ENCODE measurements around the gene MAP3K10.

Gene MAP3K10

GRCh38 chr19:40190891-40191835, at the start of gene MAP3K10:
MAP3K10 (plus strand) TSS chr19:40191426; CDS start chr19:40192032, 606 bp downstream.
- Histone ChIP-seq H3K9me3 (ENCODE audit: control insufficient read depth, insufficient read depth, low read depth, low read length) (no peaks in the 10 kb centered on the region), H3K4me1 (ENCODE audit: control insufficient read depth, insufficient read depth, low read length) (peaks cover 19% of the 10 kb centered on the region), H3K4me3 (ENCODE audit: low read depth, low read length) (peak within 1 kb of the TSS; percentile 81), H3K36me3 (ENCODE audit: control insufficient read depth in 2 of 2, insufficient read depth in 1 of 2, low read length in 2 of 2) (peaks cover 0 to 28% of the 10 kb centered on the region in 2 experiments; a peak in 2 of 3 replicates), H3K27ac (ENCODE audit: extremely low read depth, low read depth, low read length) (peak within 1 kb of the TSS; percentile 99)
- ChIA-PET POLR2A (interaction anchor here (0.6 to 1.9 kb wide), 18 partner anchors 9 to 1789 kb away, joined by 3 to 10 read pairs (median 5); partner anchors contain the start of genes C19orf47, FBL, PLD3 and PSMC4), CTCF (interaction anchor here (0.7 to 7.3 kb wide), 11 partner anchors 8 to 1163 kb away, joined by 3 to 37 read pairs (median 3); no protein-coding TSS in a partner anchor)
- TF ChIP-seq, protein P1, sequence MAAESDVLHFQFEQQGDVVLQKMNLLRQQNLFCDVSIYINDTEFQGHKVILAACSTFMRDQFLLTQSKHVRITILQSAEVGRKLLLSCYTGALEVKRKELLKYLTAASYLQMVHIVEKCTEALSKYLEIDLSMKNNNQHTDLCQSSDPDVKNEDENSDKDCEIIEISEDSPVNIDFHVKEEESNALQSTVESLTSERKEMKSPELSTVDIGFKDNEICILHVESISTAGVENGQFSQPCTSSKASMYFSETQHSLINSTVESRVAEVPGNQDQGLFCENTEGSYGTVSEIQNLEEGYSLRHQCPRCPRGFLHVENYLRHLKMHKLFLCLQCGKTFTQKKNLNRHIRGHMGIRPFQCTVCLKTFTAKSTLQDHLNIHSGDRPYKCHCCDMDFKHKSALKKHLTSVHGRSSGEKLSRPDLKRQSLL (tag by site-specific recombination; IDR thresholded peaks at IDR 0.05): 0 out of 2 replicates have a peak, but pooled peaks have one; percentile 7
- TF ChIP-seq ZNF324 (tag by site-specific recombination; IDR thresholded peaks at IDR 0.05) (peak; percentile 80; the same call in 1 of the 2 replicates), ZIC2 (tag by site-specific recombination; IDR thresholded peaks at IDR 0.05) (peak; percentile 99), ZNF133 (tag by site-specific recombination; IDR thresholded peaks at IDR 0.05) (peak; percentile 33; the same call in 1 of the 2 replicates), ZNF394 (tag by site-specific recombination; IDR thresholded peaks at IDR 0.05; ENCODE audit: borderline replicate concordance) (0 out of 2 replicates have a peak, but pooled peaks have one; percentile 51), ZNF37A (tag by site-specific recombination; IDR thresholded peaks at IDR 0.05) (0 out of 2 replicates have a peak, but pooled peaks have one; percentile 37), ZEB2 (tag by site-specific recombination; IDR thresholded peaks at IDR 0.05) (peak; percentile 92), ZBTB7A (tag by site-specific recombination; IDR thresholded peaks at IDR 0.05; ENCODE audit: low read depth) (peak; percentile 99), ZSCAN16 (tag by site-specific recombination; IDR thresholded peaks at IDR 0.05) (peak; percentile 47; the same call in 1 of the 2 replicates), ZNF354C (tag by site-specific recombination; IDR thresholded peaks at IDR 0.05; ENCODE audit: borderline replicate concordance, low read depth) (no peak), MYNN (tag by site-specific recombination; IDR thresholded peaks at IDR 0.05; ENCODE audit: borderline replicate concordance) (no peak), ZNF274 (IDR thresholded peaks at IDR 0.05; ENCODE audit: low read length) (no peak), ZNF274 (tag by site-specific recombination; IDR thresholded peaks at IDR 0.05; ENCODE audit: borderline replicate concordance) (no peak), ZNF391 (tag by site-specific recombination; IDR thresholded peaks at IDR 0.05; ENCODE audit: borderline replicate concordance, low read depth) (no peak), ZBTB48 (tag by site-specific recombination; IDR thresholded peaks at IDR 0.05) (peak; percentile 100), ZSCAN23 (tag by site-specific recombination; IDR thresholded peaks at IDR 0.05) (no peak), ZNF670 (tag by site-specific recombination; IDR thresholded peaks at IDR 0.05; ENCODE audit: low read depth) (no peak), ZFHX2 (tag by site-specific recombination; conservative IDR thresholded peaks at IDR 0.05) (peak; percentile 70), ZNF76 (tag by site-specific recombination; IDR thresholded peaks at IDR 0.05; ENCODE audit: borderline replicate concordance, low read depth) (peak; percentile 97), ZNF677 (tag by site-specific recombination; IDR thresholded peaks at IDR 0.05) (0 out of 2 replicates have a peak, but pooled peaks have one; percentile 46), YY1 (tag by site-specific recombination; IDR thresholded peaks at IDR 0.05) (peak; percentile 79)
- TF ChIP-seq, protein P2, sequence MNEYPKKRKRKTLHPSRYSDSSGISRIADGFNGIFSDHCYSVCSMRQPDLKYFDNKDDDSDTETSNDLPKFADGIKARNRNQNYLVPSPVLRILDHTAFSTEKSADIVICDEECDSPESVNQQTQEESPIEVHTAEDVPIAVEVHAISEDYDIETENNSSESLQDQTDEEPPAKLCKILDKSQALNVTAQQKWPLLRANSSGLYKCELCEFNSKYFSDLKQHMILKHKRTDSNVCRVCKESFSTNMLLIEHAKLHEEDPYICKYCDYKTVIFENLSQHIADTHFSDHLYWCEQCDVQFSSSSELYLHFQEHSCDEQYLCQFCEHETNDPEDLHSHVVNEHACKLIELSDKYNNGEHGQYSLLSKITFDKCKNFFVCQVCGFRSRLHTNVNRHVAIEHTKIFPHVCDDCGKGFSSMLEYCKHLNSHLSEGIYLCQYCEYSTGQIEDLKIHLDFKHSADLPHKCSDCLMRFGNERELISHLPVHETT (tag by site-specific recombination; IDR thresholded peaks at IDR 0.05): 0 out of 2 replicates have a peak, but pooled peaks have one; percentile 6
- TF ChIP-seq, protein P3, sequence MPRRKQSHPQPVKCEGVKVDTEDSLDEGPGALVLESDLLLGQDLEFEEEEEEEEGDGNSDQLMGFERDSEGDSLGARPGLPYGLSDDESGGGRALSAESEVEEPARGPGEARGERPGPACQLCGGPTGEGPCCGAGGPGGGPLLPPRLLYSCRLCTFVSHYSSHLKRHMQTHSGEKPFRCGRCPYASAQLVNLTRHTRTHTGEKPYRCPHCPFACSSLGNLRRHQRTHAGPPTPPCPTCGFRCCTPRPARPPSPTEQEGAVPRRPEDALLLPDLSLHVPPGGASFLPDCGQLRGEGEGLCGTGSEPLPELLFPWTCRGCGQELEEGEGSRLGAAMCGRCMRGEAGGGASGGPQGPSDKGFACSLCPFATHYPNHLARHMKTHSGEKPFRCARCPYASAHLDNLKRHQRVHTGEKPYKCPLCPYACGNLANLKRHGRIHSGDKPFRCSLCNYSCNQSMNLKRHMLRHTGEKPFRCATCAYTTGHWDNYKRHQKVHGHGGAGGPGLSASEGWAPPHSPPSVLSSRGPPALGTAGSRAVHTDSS (tag by site-specific recombination; IDR thresholded peaks at IDR 0.05): peak; percentile 33; the same call in 1 of the 2 replicates
- TF ChIP-seq, protein P4, sequence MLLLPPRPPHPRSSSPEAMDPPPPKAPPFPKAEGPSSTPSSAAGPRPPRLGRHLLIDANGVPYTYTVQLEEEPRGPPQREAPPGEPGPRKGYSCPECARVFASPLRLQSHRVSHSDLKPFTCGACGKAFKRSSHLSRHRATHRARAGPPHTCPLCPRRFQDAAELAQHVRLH (tag by site-specific recombination; IDR thresholded peaks at IDR 0.05): peak; percentile 33; the same call in 1 of the 2 replicates
- TF ChIP-seq, protein P5, sequence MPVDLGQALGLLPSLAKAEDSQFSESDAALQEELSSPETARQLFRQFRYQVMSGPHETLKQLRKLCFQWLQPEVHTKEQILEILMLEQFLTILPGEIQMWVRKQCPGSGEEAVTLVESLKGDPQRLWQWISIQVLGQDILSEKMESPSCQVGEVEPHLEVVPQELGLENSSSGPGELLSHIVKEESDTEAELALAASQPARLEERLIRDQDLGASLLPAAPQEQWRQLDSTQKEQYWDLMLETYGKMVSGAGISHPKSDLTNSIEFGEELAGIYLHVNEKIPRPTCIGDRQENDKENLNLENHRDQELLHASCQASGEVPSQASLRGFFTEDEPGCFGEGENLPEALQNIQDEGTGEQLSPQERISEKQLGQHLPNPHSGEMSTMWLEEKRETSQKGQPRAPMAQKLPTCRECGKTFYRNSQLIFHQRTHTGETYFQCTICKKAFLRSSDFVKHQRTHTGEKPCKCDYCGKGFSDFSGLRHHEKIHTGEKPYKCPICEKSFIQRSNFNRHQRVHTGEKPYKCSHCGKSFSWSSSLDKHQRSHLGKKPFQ (tag by site-specific recombination; IDR thresholded peaks at IDR 0.05): peak; percentile 27; the same call in 1 of the 2 replicates
- TF ChIP-seq, protein P6, sequence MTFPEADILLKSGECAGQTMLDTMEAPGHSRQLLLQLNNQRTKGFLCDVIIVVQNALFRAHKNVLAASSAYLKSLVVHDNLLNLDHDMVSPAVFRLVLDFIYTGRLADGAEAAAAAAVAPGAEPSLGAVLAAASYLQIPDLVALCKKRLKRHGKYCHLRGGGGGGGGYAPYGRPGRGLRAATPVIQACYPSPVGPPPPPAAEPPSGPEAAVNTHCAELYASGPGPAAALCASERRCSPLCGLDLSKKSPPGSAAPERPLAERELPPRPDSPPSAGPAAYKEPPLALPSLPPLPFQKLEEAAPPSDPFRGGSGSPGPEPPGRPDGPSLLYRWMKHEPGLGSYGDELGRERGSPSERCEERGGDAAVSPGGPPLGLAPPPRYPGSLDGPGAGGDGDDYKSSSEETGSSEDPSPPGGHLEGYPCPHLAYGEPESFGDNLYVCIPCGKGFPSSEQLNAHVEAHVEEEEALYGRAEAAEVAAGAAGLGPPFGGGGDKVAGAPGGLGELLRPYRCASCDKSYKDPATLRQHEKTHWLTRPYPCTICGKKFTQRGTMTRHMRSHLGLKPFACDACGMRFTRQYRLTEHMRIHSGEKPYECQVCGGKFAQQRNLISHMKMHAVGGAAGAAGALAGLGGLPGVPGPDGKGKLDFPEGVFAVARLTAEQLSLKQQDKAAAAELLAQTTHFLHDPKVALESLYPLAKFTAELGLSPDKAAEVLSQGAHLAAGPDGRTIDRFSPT (tag by site-specific recombination; IDR thresholded peaks at IDR 0.05): peak; percentile 82; the same call in 1 of the 2 replicates
